HEK293 (cell line): ENCODE measurements around the gene RIPK3.

Experiments used
- CTCF ChIA-PET: fragments of 350-600 bp; formaldehyde crosslinking; extraction: SDS; loops from one replicate; lab custom pipeline; 2021; ENCODE audit warnings: antibody characterized with exemption; lab: Yijun Ruan, JAX
- POLR2A ChIA-PET: fragments of 300-600 bp; formaldehyde crosslinking; extraction: SDS; loops from one replicate; lab custom pipeline; 2020; ENCODE audit warnings: antibody characterized with exemption, inconsistent platforms; lab: Yijun Ruan, JAX
- H3K27ac ChIP-seq: fragments of 200-500 bp; sonication (Bioruptor generic); 2 replicates; pipeline ENCODE4 v1.5.1; 2014; ENCODE audit warnings: low read depth, low read length, control low read depth, inconsistent platforms; ENCODE audit errors: extremely low read depth
- H3K36me3 ChIP-seq, 2 experiments: fragments of 200-500 bp in 1 of 2; sonication (Bioruptor generic) in 1 of 2; 1 replicate in 1 of 2; 2 replicates in 1 of 2; pipeline ENCODE4 v1.5.1; 2014 to 2017; ENCODE audit warnings: inconsistent platforms in 2 of 2, low read length in 2 of 2; ENCODE audit not compliant: control insufficient read depth in 2 of 2, insufficient read depth in 1 of 2
- H3K4me1 ChIP-seq: fragments of 200-500 bp; sonication (Bioruptor generic); 2 replicates; pipeline ENCODE4 v1.5.1; 2014; ENCODE audit warnings: mild to moderate bottlenecking, low read length, inconsistent platforms; ENCODE audit not compliant: control insufficient read depth, insufficient read depth
- H3K4me3 ChIP-seq: 2 replicates; pipeline ENCODE4 v1.5.1; 2011; ENCODE audit warnings: low read depth, mild to moderate bottlenecking, control low read depth, low read length, moderate library complexity
- H3K9me3 ChIP-seq: fragments of 200-500 bp; sonication (Bioruptor generic); 2 replicates; pipeline ENCODE4 v1.5.1; 2014; ENCODE audit warnings: low read depth, low read length, inconsistent platforms; ENCODE audit not compliant: control insufficient read depth, insufficient read depth
- KLF16 ChIP-seq: fragments of 450-650 bp; formaldehyde crosslinking; IDR thresholded peaks from 2 replicates; pipeline ENCODE4 v1.5.1; 2017; ENCODE audit warnings: missing biosample characterization, missing genetic modification characterization
- KLF9 ChIP-seq: fragments of 450-650 bp; formaldehyde crosslinking; IDR thresholded peaks from 2 replicates; pipeline ENCODE4 v1.5.1; 2016; ENCODE audit warnings: missing biosample characterization, missing genetic modification characterization, low read depth
- MEIS1 ChIP-seq: sonication (generic); formaldehyde crosslinking; IDR thresholded peaks from 2 replicates; pipeline ENCODE4 v1.8.1; 2022; ENCODE audit warnings: missing genetic modification reagents, mild to moderate bottlenecking, borderline replicate concordance
- RBAK ChIP-seq: fragments of 450-650 bp; formaldehyde crosslinking; IDR thresholded peaks from 2 replicates; pipeline ENCODE4 v1.5.1; 2016; ENCODE audit warnings: missing biosample characterization, missing genetic modification characterization
- ZBTB21 ChIP-seq: fragments of 450-650 bp; formaldehyde crosslinking; IDR thresholded peaks from 2 replicates; pipeline ENCODE4 v1.5.1; 2017; ENCODE audit warnings: missing biosample characterization, missing genetic modification characterization
- ZBTB8A ChIP-seq: fragments of 450-650 bp; formaldehyde crosslinking; IDR thresholded peaks from 2 replicates; pipeline ENCODE4 v1.5.1; 2016; ENCODE audit warnings: missing biosample characterization, missing genetic modification characterization
- ZFP69B ChIP-seq: fragments of 450-650 bp; formaldehyde crosslinking; IDR thresholded peaks from 2 replicates; pipeline ENCODE4 v1.5.1; 2016; ENCODE audit warnings: missing biosample characterization, missing genetic modification characterization
- ZNF138 ChIP-seq: fragments of 450-650 bp; formaldehyde crosslinking; IDR thresholded peaks from 2 replicates; pipeline ENCODE4 v1.5.1; 2016; ENCODE audit warnings: missing biosample characterization, missing genetic modification characterization, borderline replicate concordance
- ZNF140 ChIP-seq: fragments of 450-650 bp; formaldehyde crosslinking; IDR thresholded peaks from 2 replicates; pipeline ENCODE4 v1.5.1; 2016; ENCODE audit warnings: missing biosample characterization, missing genetic modification characterization
- ZNF19 ChIP-seq: fragments of 450-650 bp; formaldehyde crosslinking; IDR thresholded peaks from 2 replicates; pipeline ENCODE4; 2016; ENCODE audit warnings: missing biosample characterization, missing genetic modification characterization, low read depth
- ZNF266 ChIP-seq: fragments of 450-650 bp; formaldehyde crosslinking; IDR thresholded peaks from 2 replicates; pipeline ENCODE4 v1.5.1; 2016; ENCODE audit warnings: missing biosample characterization, missing genetic modification characterization, low read depth
- ZNF394 ChIP-seq: fragments of 450-650 bp; formaldehyde crosslinking; IDR thresholded peaks from 2 replicates; pipeline ENCODE4 v1.5.1; 2016; ENCODE audit warnings: missing biosample characterization, missing genetic modification characterization, mild to moderate bottlenecking, moderate library complexity, borderline replicate concordance
- ZNF426 ChIP-seq: fragments of 450-650 bp; formaldehyde crosslinking; IDR thresholded peaks from 2 replicates; pipeline ENCODE4 v1.5.1; 2017; ENCODE audit warnings: missing biosample characterization, missing genetic modification characterization, mild to moderate bottlenecking, inconsistent platforms, moderate library complexity
- ZNF433 ChIP-seq: fragments of 450-650 bp; formaldehyde crosslinking; IDR thresholded peaks from 2 replicates; pipeline ENCODE4 v1.5.1; 2016; ENCODE audit warnings: missing biosample characterization, missing genetic modification characterization, low read depth
- ZNF555 ChIP-seq: fragments of 450-650 bp; formaldehyde crosslinking; conservative IDR thresholded peaks from 2 replicates; pipeline ENCODE4 v1.5.1; 2017; ENCODE audit warnings: missing biosample characterization, mild to moderate bottlenecking, missing genetic modification characterization, inconsistent platforms
- ZNF610 ChIP-seq: fragments of 450-650 bp; formaldehyde crosslinking; IDR thresholded peaks from 2 replicates; pipeline ENCODE4 v1.5.1; 2016; ENCODE audit warnings: missing biosample characterization, missing genetic modification characterization, borderline replicate concordance
- ZNF623 ChIP-seq: fragments of 450-650 bp; formaldehyde crosslinking; IDR thresholded peaks from 2 replicates; pipeline ENCODE4 v1.5.1; 2016; ENCODE audit warnings: missing biosample characterization, missing genetic modification characterization
- ZNF629 ChIP-seq: fragments of 450-650 bp; formaldehyde crosslinking; IDR thresholded peaks from 2 replicates; pipeline ENCODE4 v1.5.1; 2017; ENCODE audit warnings: missing biosample characterization, missing genetic modification characterization
- ZNF664 ChIP-seq: fragments of 450-650 bp; formaldehyde crosslinking; IDR thresholded peaks from 2 replicates; pipeline ENCODE4 v1.5.1; 2016; ENCODE audit warnings: missing biosample characterization, missing genetic modification characterization
- ZSCAN30 ChIP-seq: fragments of 450-650 bp; IDR thresholded peaks from 2 replicates; pipeline ENCODE4 v1.5.1; 2018; ENCODE audit warnings: missing biosample characterization, mild to moderate bottlenecking, missing genetic modification characterization, moderate library complexity
- TF ChIP-seq, protein P1 (sequence below): fragments of 450-650 bp; formaldehyde crosslinking; IDR thresholded peaks from 2 replicates; pipeline ENCODE4 v1.5.1; 2016; ENCODE audit warnings: missing biosample characterization, missing genetic modification characterization
- TF ChIP-seq, protein P2 (sequence below): fragments of 450-650 bp; formaldehyde crosslinking; conservative IDR thresholded peaks from 2 replicates; pipeline ENCODE4 v1.5.1; 2016; ENCODE audit warnings: low read depth, missing biosample characterization, missing genetic modification characterization
- TF ChIP-seq, protein P3 (sequence below): fragments of 450-650 bp; formaldehyde crosslinking; conservative IDR thresholded peaks from 2 replicates; pipeline ENCODE4 v1.5.1; 2016; ENCODE audit warnings: low read depth, missing biosample characterization, missing genetic modification characterization

The RIPK3 gene

DNA sequence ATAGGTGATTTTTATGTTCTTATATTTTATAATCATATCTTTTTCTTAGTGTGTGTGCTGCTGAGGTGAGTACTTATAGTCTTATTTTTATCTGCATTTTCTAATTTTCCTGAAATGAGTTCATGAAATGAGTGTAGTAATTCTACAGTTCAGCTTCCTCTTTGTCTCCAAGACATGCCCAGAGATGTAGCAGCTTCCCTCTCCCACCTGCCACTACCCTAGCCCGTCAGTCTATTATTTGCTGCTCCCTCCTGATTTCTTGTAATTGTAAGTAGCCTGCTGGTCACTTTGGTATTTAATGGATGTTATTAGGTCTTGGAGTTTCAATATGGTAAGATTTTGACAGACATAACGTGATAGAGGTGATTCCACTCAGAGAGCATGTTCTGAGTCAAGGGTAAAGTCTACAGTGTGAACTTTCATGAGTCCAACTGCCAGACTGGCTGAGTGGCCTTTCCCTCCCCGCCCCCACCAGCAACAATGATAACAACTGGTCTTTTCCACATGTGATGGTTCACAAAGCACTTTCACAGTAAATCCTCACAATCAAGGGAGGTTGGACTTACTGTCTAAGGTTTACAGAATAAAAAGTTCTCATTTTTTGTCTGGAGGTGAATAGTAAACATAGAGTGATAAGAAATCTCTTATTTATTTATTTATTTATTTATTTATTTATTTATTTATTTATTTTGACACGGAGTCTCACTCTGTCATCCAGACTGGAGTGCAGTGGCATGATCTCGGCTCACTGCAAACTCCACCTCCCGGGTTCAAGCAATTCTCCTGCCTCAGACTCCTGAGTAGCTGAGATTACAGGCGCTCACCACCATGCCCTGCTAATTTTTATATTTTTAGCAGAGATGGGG, 4.2 kb upstream of the RIPK3 start:
- POLR2A ChIA-PET: no interaction called here

More for the DNA sequence above, 4.2 kb upstream of the RIPK3 start:
- Histone ChIP-seq H3K4me3 (no peak overlapping the region), H3K27ac (no peak overlapping the region), H3K9me3 (no peaks in the 10 kb centered on the region)
- TF ChIP-seq ZNF623: peak; percentile 64
- TF ChIP-seq KLF16 (tag by site-specific recombination): no peak
- TF ChIP-seq, protein P1, sequence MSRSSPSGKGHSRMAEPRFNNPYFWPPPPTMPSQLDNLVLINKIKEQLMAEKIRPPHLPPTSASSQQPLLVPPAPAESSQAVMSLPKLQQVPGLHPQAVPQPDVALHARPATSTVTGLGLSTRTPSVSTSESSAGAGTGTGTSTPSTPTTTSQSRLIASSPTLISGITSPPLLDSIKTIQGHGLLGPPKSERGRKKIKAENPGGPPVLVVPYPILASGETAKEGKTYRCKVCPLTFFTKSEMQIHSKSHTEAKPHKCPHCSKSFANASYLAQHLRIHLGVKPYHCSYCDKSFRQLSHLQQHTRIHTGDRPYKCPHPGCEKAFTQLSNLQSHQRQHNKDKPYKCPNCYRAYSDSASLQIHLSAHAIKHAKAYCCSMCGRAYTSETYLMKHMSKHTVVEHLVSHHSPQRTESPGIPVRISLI (tag by site-specific recombination): no peak
- 0 out of 2 replicates have a peak, but pooled peaks have one; percentile 22 for TF ChIP-seq ZNF629 (tag by site-specific recombination)
- no peak for TF ChIP-seq MEIS1 (CRISPR knock-in tag)
- no peak for TF ChIP-seq ZNF138 (tag by site-specific recombination)
- TF ChIP-seq ZNF664: no peak
- TF ChIP-seq KLF9: no peak
- peak; percentile 46 for TF ChIP-seq ZNF555
- 0 out of 2 replicates have a peak, but pooled peaks have one; percentile 25 for TF ChIP-seq ZNF19 (tag by site-specific recombination)
- TF ChIP-seq ZBTB21 (tag by site-specific recombination): 0 out of 2 replicates have a peak, but pooled peaks have one; percentile 41
- 0 out of 2 replicates have a peak, but pooled peaks have one; percentile 7 for TF ChIP-seq ZNF433 (tag by site-specific recombination)
- 0 out of 2 replicates have a peak, but pooled peaks have one; percentile 21 for TF ChIP-seq ZNF140 (tag by site-specific recombination)
- TF ChIP-seq ZBTB8A (tag by site-specific recombination): peak; percentile 48; the same call in 1 of the 2 replicates
- TF ChIP-seq RBAK (tag by site-specific recombination): no peak
- no peak for TF ChIP-seq ZNF610 (tag by site-specific recombination)
- peak; percentile 57 for TF ChIP-seq ZNF426 (tag by site-specific recombination)
- TF ChIP-seq ZNF394: peak; percentile 90; the same call in 1 of the 2 replicates
- no peak for TF ChIP-seq ZFP69B (tag by site-specific recombination)
- TF ChIP-seq ZNF266: peak; percentile 40; the same call in 1 of the 2 replicates
- TF ChIP-seq ZSCAN30 (tag by site-specific recombination): no peak
- TF ChIP-seq, protein P2, sequence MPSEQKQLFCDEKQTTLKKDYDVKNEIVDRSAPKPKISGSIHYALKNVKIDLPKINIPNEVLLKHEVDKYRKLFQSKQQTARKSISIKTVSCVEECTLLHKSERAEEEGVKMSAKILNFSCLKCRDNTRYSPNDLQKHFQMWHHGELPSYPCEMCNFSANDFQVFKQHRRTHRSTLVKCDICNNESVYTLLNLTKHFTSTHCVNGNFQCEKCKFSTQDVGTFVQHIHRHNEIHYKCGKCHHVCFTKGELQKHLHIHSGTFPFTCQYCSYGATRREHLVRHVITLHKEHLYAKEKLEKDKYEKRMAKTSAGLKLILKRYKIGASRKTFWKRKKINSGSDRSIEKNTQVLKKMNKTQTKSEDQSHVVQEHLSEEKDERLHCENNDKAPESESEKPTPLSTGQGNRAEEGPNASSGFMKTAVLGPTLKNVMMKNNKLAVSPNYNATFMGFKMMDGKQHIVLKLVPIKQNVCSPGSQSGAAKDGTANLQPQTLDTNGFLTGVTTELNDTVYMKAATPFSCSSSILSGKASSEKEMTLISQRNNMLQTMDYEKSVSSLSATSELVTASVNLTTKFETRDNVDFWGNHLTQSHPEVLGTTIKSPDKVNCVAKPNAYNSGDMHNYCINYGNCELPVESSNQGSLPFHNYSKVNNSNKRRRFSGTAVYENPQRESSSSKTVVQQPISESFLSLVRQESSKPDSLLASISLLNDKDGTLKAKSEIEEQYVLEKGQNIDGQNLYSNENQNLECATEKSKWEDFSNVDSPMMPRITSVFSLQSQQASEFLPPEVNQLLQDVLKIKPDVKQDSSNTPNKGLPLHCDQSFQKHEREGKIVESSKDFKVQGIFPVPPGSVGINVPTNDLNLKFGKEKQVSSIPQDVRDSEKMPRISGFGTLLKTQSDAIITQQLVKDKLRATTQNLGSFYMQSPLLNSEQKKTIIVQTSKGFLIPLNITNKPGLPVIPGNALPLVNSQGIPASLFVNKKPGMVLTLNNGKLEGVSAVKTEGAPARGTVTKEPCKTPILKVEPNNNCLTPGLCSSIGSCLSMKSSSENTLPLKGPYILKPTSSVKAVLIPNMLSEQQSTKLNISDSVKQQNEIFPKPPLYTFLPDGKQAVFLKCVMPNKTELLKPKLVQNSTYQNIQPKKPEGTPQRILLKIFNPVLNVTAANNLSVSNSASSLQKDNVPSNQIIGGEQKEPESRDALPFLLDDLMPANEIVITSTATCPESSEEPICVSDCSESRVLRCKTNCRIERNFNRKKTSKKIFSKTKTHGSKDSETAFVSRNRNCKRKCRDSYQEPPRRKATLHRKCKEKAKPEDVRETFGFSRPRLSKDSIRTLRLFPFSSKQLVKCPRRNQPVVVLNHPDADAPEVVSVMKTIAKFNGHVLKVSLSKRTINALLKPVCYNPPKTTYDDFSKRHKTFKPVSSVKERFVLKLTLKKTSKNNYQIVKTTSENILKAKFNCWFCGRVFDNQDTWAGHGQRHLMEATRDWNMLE: peak; percentile 77; the same call in 1 of the 2 replicates
- TF ChIP-seq, protein P3, sequence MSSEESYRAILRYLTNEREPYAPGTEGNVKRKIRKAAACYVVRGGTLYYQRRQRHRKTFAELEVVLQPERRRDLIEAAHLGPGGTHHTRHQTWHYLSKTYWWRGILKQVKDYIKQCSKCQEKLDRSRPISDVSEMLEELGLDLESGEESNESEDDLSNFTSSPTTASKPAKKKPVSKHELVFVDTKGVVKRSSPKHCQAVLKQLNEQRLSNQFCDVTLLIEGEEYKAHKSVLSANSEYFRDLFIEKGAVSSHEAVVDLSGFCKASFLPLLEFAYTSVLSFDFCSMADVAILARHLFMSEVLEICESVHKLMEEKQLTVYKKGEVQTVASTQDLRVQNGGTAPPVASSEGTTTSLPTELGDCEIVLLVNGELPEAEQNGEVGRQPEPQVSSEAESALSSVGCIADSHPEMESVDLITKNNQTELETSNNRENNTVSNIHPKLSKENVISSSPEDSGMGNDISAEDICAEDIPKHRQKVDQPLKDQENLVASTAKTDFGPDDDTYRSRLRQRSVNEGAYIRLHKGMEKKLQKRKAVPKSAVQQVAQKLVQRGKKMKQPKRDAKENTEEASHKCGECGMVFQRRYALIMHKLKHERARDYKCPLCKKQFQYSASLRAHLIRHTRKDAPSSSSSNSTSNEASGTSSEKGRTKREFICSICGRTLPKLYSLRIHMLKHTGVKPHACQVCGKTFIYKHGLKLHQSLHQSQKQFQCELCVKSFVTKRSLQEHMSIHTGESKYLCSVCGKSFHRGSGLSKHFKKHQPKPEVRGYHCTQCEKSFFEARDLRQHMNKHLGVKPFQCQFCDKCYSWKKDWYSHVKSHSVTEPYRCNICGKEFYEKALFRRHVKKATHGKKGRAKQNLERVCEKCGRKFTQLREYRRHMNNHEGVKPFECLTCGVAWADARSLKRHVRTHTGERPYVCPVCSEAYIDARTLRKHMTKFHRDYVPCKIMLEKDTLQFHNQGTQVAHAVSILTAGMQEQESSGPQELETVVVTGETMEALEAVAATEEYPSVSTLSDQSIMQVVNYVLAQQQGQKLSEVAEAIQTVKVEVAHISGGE (tag by site-specific recombination): no peak
- TF ChIP-seq, all 188 proteins: peak for 12
- CTCF ChIA-PET: interaction anchor here (0.5 to 2.8 kb wide), 6 partner anchors 11 to 93 kb away, joined by 3 to 17 read pairs (median 4); no protein-coding TSS in a partner anchor
- Histone ChIP-seq H3K36me3 (no peaks in the 10 kb centered on the region), H3K4me1 (no peaks in the 10 kb centered on the region)
